Measurements from ENCODE around the gene HASPIN.

HASPIN gene

GRCh38 chr17:3768341-3768740 lies 44.6 kb downstream of the HASPIN start:
- peak overlapping the region; percentile 80 to 90 for H3K4me3 Mint-ChIP-seq
- H3K27ac Mint-ChIP-seq, result peak overlapping the region; percentile 62 to 97
- peaks cover 40% of the 10 kb centered on the region for H3K36me3 Mint-ChIP-seq (ENCODE audit: insufficient read depth)
- no peaks in the 10 kb centered on the region for H3K9me3 Mint-ChIP-seq
- DNase-seq, result no peak
- H3K4me1 Mint-ChIP-seq (ENCODE audit: low read depth in 2 of 2), result peaks cover 73 to 78% of the 10 kb centered on the region in 2 donors
- no peaks in the 10 kb centered on the region for H3K27me3 Mint-ChIP-seq
- no peak for ATAC-seq (replicated peaks)

- ATAC-seq (replicated peaks), result no peak
- H3K9me3 Mint-ChIP-seq, result no peaks in the 10 kb centered on the region
- no peak for DNase-seq
- H3K27me3 Mint-ChIP-seq, result no peaks in the 10 kb centered on the region
- H3K4me3 Mint-ChIP-seq, result peak overlapping the region; percentile 80 to 90
- H3K36me3 Mint-ChIP-seq (ENCODE audit: insufficient read depth), result peaks cover 36% of the 10 kb centered on the region
- H3K27ac Mint-ChIP-seq, result peak overlapping the region; percentile 62 to 97
- H3K4me1 Mint-ChIP-seq (ENCODE audit: low read depth in 2 of 2), result peaks cover 69 to 74% of the 10 kb centered on the region in 2 donors
Measured at GRCh38 chr17:3768769-3769168, 45.1 kb downstream of the HASPIN start.

GRCh38 chr17:3770466-3770865 lies 46.8 kb downstream of the HASPIN start:
- Mint-ChIP-seq H3K4me3 (peak overlapping the region; percentile 80 to 90), H3K4me1 (ENCODE audit: low read depth in 2 of 2) (peaks cover 59 to 60% of the 10 kb centered on the region in 2 donors), H3K27me3 (no peaks in the 10 kb centered on the region), H3K36me3 (ENCODE audit: insufficient read depth) (peaks cover 21% of the 10 kb centered on the region), H3K9me3 (no peaks in the 10 kb centered on the region), H3K27ac (peak overlapping the region; percentile 95 to 96)
- DNase-seq, result peak; percentile 65 to 70 (median 67)
- peak; percentile 74 for ATAC-seq (replicated peaks)

- H3K36me3 Mint-ChIP-seq (ENCODE audit: insufficient read depth), result peaks cover 14% of the 10 kb centered on the region
- ATAC-seq (replicated peaks) (peak; percentile 52), DNase-seq (peak in 1 of 3 experiments; percentile 36)
- H3K9me3 Mint-ChIP-seq, result no peaks in the 10 kb centered on the region
- peaks cover 52 to 53% of the 10 kb centered on the region in 2 donors for H3K4me1 Mint-ChIP-seq (ENCODE audit: low read depth in 2 of 2)
- H3K27me3 Mint-ChIP-seq, result no peaks in the 10 kb centered on the region
- peak overlapping the region; percentile 95 to 96 for H3K27ac Mint-ChIP-seq
- H3K4me3 Mint-ChIP-seq, result peak overlapping the region; percentile 80 to 90
Measured at GRCh38 chr17:3771140-3771539, 47.4 kb downstream of the HASPIN start.

GRCh38 chr17:3772764-3773163 lies 49.1 kb downstream of the HASPIN start:
- peaks cover 39 to 41% of the 10 kb centered on the region in 2 donors for H3K4me1 Mint-ChIP-seq (ENCODE audit: low read depth in 2 of 2)
- DNase-seq (no peak), ATAC-seq (replicated peaks) (no peak)
- H3K9me3 Mint-ChIP-seq, result no peaks in the 10 kb centered on the region
- no peaks in the 10 kb centered on the region for H3K27me3 Mint-ChIP-seq
- H3K27ac Mint-ChIP-seq, result peak overlapping the region in 1 of 2 donors; percentile 32
- H3K36me3 Mint-ChIP-seq (ENCODE audit: insufficient read depth), result peaks cover 12% of the 10 kb centered on the region
- peak overlapping the region; percentile 1 to 52 for H3K4me3 Mint-ChIP-seq

- Mint-ChIP-seq H3K36me3 (ENCODE audit: insufficient read depth) (peaks cover 12% of the 10 kb centered on the region), H3K4me3 (no peak overlapping the region), H3K27me3 (no peaks in the 10 kb centered on the region), H3K4me1 (ENCODE audit: low read depth in 2 of 2) (peaks cover 33 to 38% of the 10 kb centered on the region in 2 donors), H3K27ac (peak overlapping the region in 1 of 2 donors; percentile 32), H3K9me3 (no peaks in the 10 kb centered on the region)
- no peak for ATAC-seq (replicated peaks)
- no peak for DNase-seq
Measured at GRCh38 chr17:3773511-3773910, 49.8 kb downstream of the HASPIN start.

GRCh38 chr17:3773966-3774365 lies 50.3 kb downstream of the HASPIN start:
- no peak for DNase-seq
- no peak for ATAC-seq (replicated peaks)
- peaks cover 12% of the 10 kb centered on the region for H3K36me3 Mint-ChIP-seq (ENCODE audit: insufficient read depth)
- H3K4me1 Mint-ChIP-seq (ENCODE audit: low read depth in 2 of 2), result peaks cover 29 to 34% of the 10 kb centered on the region in 2 donors
- no peak overlapping the region for H3K27ac Mint-ChIP-seq
- H3K4me3 Mint-ChIP-seq, result no peak overlapping the region
- no peaks in the 10 kb centered on the region for H3K27me3 Mint-ChIP-seq
- H3K9me3 Mint-ChIP-seq, result no peaks in the 10 kb centered on the region
